ENCODE data around the gene PITRM1. TPM values are rescaled to one million over a fixed set of nuclear protein-coding genes. Genes with fewer than 3 reads are reported as not detected.

The PITRM1 gene
- polyA plus RNA-seq, 2 of the 4 experiments (the other 2 are of a cell fraction), result 45.9 to 64.5 TPM

- TF ChIP-seq PBX3 (IDR thresholded peaks at IDR 0.05) (peak; percentile 22; the same call in 1 of the 2 replicates), RNF2 (IDR thresholded peaks at IDR 0.05; ENCODE audit: borderline replicate concordance, low read depth) (no peak), ZNF302 (CRISPR knock-in tag; IDR thresholded peaks at IDR 0.05) (0 out of 2 replicates have a peak, but pooled peaks have one; percentile 56), CEBPB (IDR thresholded peaks at IDR 0.05) (peak in 1 of 2 experiments; percentile 69; a peak in 2 of 4 replicates), HEYL (CRISPR knock-in tag; IDR thresholded peaks at IDR 0.05) (no peak), NFE2L2 (conservative IDR thresholded peaks at IDR 0.05; ENCODE audit: low read length) (peak; percentile 92), GATA3 (IDR thresholded peaks at IDR 0.05; ENCODE audit: borderline replicate concordance) (peak; percentile 95; the same call in 1 of the 2 replicates), KDM1A (IDR thresholded peaks at IDR 0.05; ENCODE audit: low read depth) (no peak), CHD2 (IDR thresholded peaks at IDR 0.05; ENCODE audit: low read length, partially characterized antibody) (no peak), NPAS2 (CRISPR knock-in tag; IDR thresholded peaks at IDR 0.05; ENCODE audit: borderline replicate concordance) (no peak), SMC3 (IDR thresholded peaks at IDR 0.05) (peak; percentile 13; the same call in 1 of the 3 replicates), CBX2 (IDR thresholded peaks at IDR 0.05; ENCODE audit: borderline replicate concordance, low read depth) (no peak)
Measured at GRCh38 chr10:3095373-3096139, 77.0 kb downstream of the PITRM1 start (continued).

GRCh38 chr10:3094609-3095036 is 78.0 kb downstream of the PITRM1 start:
- peak overlapping the region; percentile 89 for H3K4me2 ChIP-seq
- no peak for ATAC-seq
- H3K27ac ChIP-seq, result peak overlapping the region; percentile 92 to 99
- WGBS (ENCODE audit: missing lambda C conversion rate), result 4% methylated on average over 5 of the region's 5 CpGs
- H3K9me3 ChIP-seq, result no peaks in the 10 kb centered on the region
- ChIA-PET CTCF (interaction anchor here (0.6 to 1.9 kb wide), 6 partner anchors 14 to 36 kb away, joined by 3 to 5 read pairs (median 4); no protein-coding TSS in a partner anchor), POLR2A (interaction anchor here (1.3 to 3.2 kb wide), 6 partner anchors 13 to 78 kb away, joined by 3 to 33 read pairs (median 9); partner anchors contain the start of gene PITRM1)
- FAIRE-seq, result no peak
- peak overlapping the region; percentile 29 for H3K4me3 ChIP-seq
- TF ChIP-seq FOSB (CRISPR knock-in tag; IDR thresholded peaks at IDR 0.05), result 0 out of 2 replicates have a peak, but pooled peaks have one; percentile 8
- no peak for TF ChIP-seq HMGXB4 (CRISPR knock-in tag; IDR thresholded peaks at IDR 0.05; ENCODE audit: borderline replicate concordance)
- 0 out of 2 replicates have a peak, but pooled peaks have one; percentile 32 for TF ChIP-seq HEYL (CRISPR knock-in tag; IDR thresholded peaks at IDR 0.05)
- no peak for TF ChIP-seq KDM5A (IDR thresholded peaks at IDR 0.05)
- no peak for TF ChIP-seq MAZ (IDR thresholded peaks at IDR 0.05; ENCODE audit: borderline replicate concordance, low read depth, low read length)
- TF ChIP-seq HOXA7 (CRISPR knock-in tag; IDR thresholded peaks at IDR 0.05), result 0 out of 2 replicates have a peak, but pooled peaks have one; percentile 62
- peaks cover 90% of the 10 kb centered on the region for H3K4me1 ChIP-seq
- DNase-seq (ENCODE audit: low read depth in 1 of 2, low spot score in 1 of 2), result no peak

- CTCF ChIA-PET, result interaction anchor here (1.5 to 2.0 kb wide), 3 partner anchors 9 to 26 kb away, joined by 4 to 5 read pairs (median 5); no protein-coding TSS in a partner anchor
Measured at GRCh38 chr10:3093996-3094395, 78.6 kb downstream of the PITRM1 start.

More at GRCh38 chr10:3093996-3094395, 78.6 kb downstream of the PITRM1 start:
- POLR2A ChIA-PET, result interaction anchor here (0.7 to 3.2 kb wide), 2 partner anchors 13 to 18 kb away, joined by 5 to 33 read pairs; no protein-coding TSS in a partner anchor
- peak overlapping the region; percentile 92 to 99 for H3K27ac ChIP-seq
- WGBS (ENCODE audit: missing lambda C conversion rate), result 70% methylated on average over 3 of the region's 5 CpGs
- TF ChIP-seq HOXB13 (CRISPR knock-in tag; IDR thresholded peaks at IDR 0.05; ENCODE audit: low read depth), result no peak
- TF ChIP-seq BHLHE40 (IDR thresholded peaks at IDR 0.05; ENCODE audit: low read depth, low read length), result no peak
- TF ChIP-seq EP300 (IDR thresholded peaks at IDR 0.05), result no peak
- no peak for TF ChIP-seq FOSB (CRISPR knock-in tag; IDR thresholded peaks at IDR 0.05)
- no peak for TF ChIP-seq ZC3H11A (IDR thresholded peaks at IDR 0.05)
- no peak for TF ChIP-seq CTCF (IDR thresholded peaks at IDR 0.05)
- no peak for TF ChIP-seq E2F6 (IDR thresholded peaks at IDR 0.05; ENCODE audit: borderline replicate concordance, low read depth)
- peaks cover 90% of the 10 kb centered on the region for H3K4me1 ChIP-seq
- no peak for FAIRE-seq
- H3K9me3 ChIP-seq, result no peaks in the 10 kb centered on the region
- H3K4me3 ChIP-seq, result no peak overlapping the region; the same call in 2 of the 3 replicates
- ATAC-seq, result no peak
- DNase-seq (ENCODE audit: low read depth in 1 of 2, low spot score in 1 of 2), result no peak
- H3K4me2 ChIP-seq, result peak overlapping the region; percentile 89
